ENCODE data around the gene DCD. TPM values are rescaled to one million over a fixed set of nuclear protein-coding genes. Genes with fewer than 3 reads are reported as not detected.
"Not testable (repeated sequence)": the region's sequence is repeated elsewhere in the genome, so short reads cannot be mapped to it uniquely, and the experiment has no call there.

Gene DCD
- polyA plus RNA-seq (ENCODE audit: insufficient read length in 4 of 4): not detected

GRCh38 chr12:54648265-54648664, at the start of gene DCD:
Gene DCD, minus strand, starts transcription at chr12:54648365. Its CDS starts 62 bp downstream, at chr12:54648303.
- DNase-seq (ENCODE audit: low read depth in 4 of 4, low spot score in 3 of 4): no peak

GRCh38 chr12:54697851-54698250, 49.7 kb upstream of the DCD start:
- DNase-seq (ENCODE audit: low read depth in 4 of 4, low spot score in 3 of 4): no peak

GRCh38 chr12:54692353-54692752, 44.2 kb upstream of the DCD start:
- no peak for DNase-seq (ENCODE audit: low read depth in 4 of 4, low spot score in 3 of 4)

GRCh38 chr12:54689984-54690383, 41.8 kb upstream of the DCD start:
- DNase-seq (ENCODE audit: low read depth in 4 of 4, low spot score in 3 of 4): no peak

- DNase-seq (ENCODE audit: low read depth in 4 of 4, low spot score in 3 of 4): no peak
These were observed 40.8 kb upstream of the DCD start for GRCh38 chr12:54689034-54689372.

- DNase-seq (ENCODE audit: low read depth in 4 of 4, low spot score in 3 of 4): no peak
These were observed 40.3 kb upstream of the DCD start for GRCh38 chr12:54688309-54689033.

- DNase-seq (ENCODE audit: low read depth in 4 of 4, low spot score in 3 of 4): no peak
These were observed 36.8 kb upstream of the DCD start for GRCh38 chr12:54684636-54685630.

GRCh38 chr12:54683398-54683797, 35.2 kb upstream of the DCD start:
- DNase-seq (ENCODE audit: low read depth in 4 of 4, low spot score in 3 of 4): no peak

- no peak for DNase-seq (ENCODE audit: low read depth in 4 of 4, low spot score in 3 of 4)
These were observed 34.5 kb upstream of the DCD start for GRCh38 chr12:54682674-54683073.

GRCh38 chr12:54680374-54680773, 32.2 kb upstream of the DCD start:
- DNase-seq (ENCODE audit: low read depth in 4 of 4, low spot score in 3 of 4): no peak

- no peak for DNase-seq (ENCODE audit: low read depth in 4 of 4, low spot score in 3 of 4)
These were observed 30.0 kb upstream of the DCD start for GRCh38 chr12:54678131-54678530.

- DNase-seq (ENCODE audit: low read depth in 4 of 4, low spot score in 3 of 4): no peak
These were observed 19.8 kb upstream of the DCD start for GRCh38 chr12:54667945-54668344.

GRCh38 chr12:54666008-54666407, 17.8 kb upstream of the DCD start:
- DNase-seq (ENCODE audit: low read depth in 4 of 4, low spot score in 3 of 4): no peak

- DNase-seq (ENCODE audit: low read depth in 4 of 4, low spot score in 3 of 4): not testable (repeated sequence)
These were observed 17.0 kb upstream of the DCD start for GRCh38 chr12:54665022-54665635.

- DNase-seq (ENCODE audit: low read depth in 4 of 4, low spot score in 3 of 4): no peak
These were observed 15.4 kb upstream of the DCD start for GRCh38 chr12:54663603-54664002.

GRCh38 chr12:54662026-54662425, 13.9 kb upstream of the DCD start:
- DNase-seq (ENCODE audit: low read depth in 4 of 4, low spot score in 3 of 4): no peak

- no peak for DNase-seq (ENCODE audit: low read depth in 4 of 4, low spot score in 3 of 4)
These were observed 12.9 kb upstream of the DCD start for GRCh38 chr12:54661048-54661447.

- DNase-seq (ENCODE audit: low read depth in 4 of 4, low spot score in 3 of 4): no peak
These were observed 12.3 kb upstream of the DCD start for GRCh38 chr12:54660320-54660962.

- DNase-seq (ENCODE audit: low read depth in 4 of 4, low spot score in 3 of 4): no peak
These were observed 10.4 kb upstream of the DCD start for GRCh38 chr12:54658306-54659264.
